Measurements from ENCODE around the gene HIBCH. TPM values are rescaled to one million over a fixed set of nuclear protein-coding genes. Genes with fewer than 3 reads are reported as not detected.
"Not testable (repeated sequence)": the region's sequence is repeated elsewhere in the genome, so short reads cannot be mapped to it uniquely, and the experiment has no call there.

HIBCH gene
- total RNA-seq, 1 donor from 2014 or later = 19.4 TPM

- no peak for DNase-seq (ENCODE audit: extremely low read depth, low read depth, low spot score)
These were observed 64.0 kb downstream of the HIBCH start for GRCh38 chr2:190255676-190256075.

GRCh38 chr2:190254063-190254850 lies 65.4 kb downstream of the HIBCH start:
- DNase-seq (ENCODE audit: extremely low read depth, low read depth, low spot score) = no peak

GRCh38 chr2:190250421-190250820 lies 69.2 kb downstream of the HIBCH start:
- no peak for DNase-seq (ENCODE audit: extremely low read depth, low read depth, low spot score)

GRCh38 chr2:190235551-190236075 lies 84.0 kb downstream of the HIBCH start:
- no peak for DNase-seq (ENCODE audit: extremely low read depth, low read depth, low spot score)

GRCh38 chr2:190235101-190235500 lies 84.5 kb downstream of the HIBCH start:
- DNase-seq (ENCODE audit: extremely low read depth, low read depth, low spot score) = no peak

GRCh38 chr2:190223989-190224388 lies 95.6 kb downstream of the HIBCH start:
- DNase-seq (ENCODE audit: extremely low read depth, low read depth, low spot score) = not testable (repeated sequence)

- not testable (repeated sequence) for DNase-seq (ENCODE audit: extremely low read depth, low read depth, low spot score)
These were observed 96.9 kb downstream of the HIBCH start for GRCh38 chr2:190222745-190223144.

GRCh38 chr2:190221429-190221828 lies 98.2 kb downstream of the HIBCH start:
- DNase-seq (ENCODE audit: extremely low read depth, low read depth, low spot score) = no peak

- no peak for DNase-seq (ENCODE audit: extremely low read depth, low read depth, low spot score)
These were observed 100.4 kb downstream of the HIBCH start for GRCh38 chr2:190219186-190219585.

GRCh38 chr2:190217616-190218015 lies 102.0 kb downstream of the HIBCH start:
- no peak for DNase-seq (ENCODE audit: extremely low read depth, low read depth, low spot score)

- DNase-seq (ENCODE audit: extremely low read depth, low read depth, low spot score) = no peak
These were observed 102.8 kb downstream of the HIBCH start for GRCh38 chr2:190216829-190217228.

GRCh38 chr2:190215620-190216019 lies 104.0 kb downstream of the HIBCH start:
- DNase-seq (ENCODE audit: extremely low read depth, low read depth, low spot score) = no peak

GRCh38 chr2:190214426-190215194 lies 105.0 kb downstream of the HIBCH start:
- no peak for DNase-seq (ENCODE audit: extremely low read depth, low read depth, low spot score)

GRCh38 chr2:190213441-190214335 lies 105.9 kb downstream of the HIBCH start:
- no peak for DNase-seq (ENCODE audit: extremely low read depth, low read depth, low spot score)

GRCh38 chr2:190210471-190210870 lies 109.2 kb downstream of the HIBCH start:
- DNase-seq (ENCODE audit: extremely low read depth, low read depth, low spot score) = no peak

- no peak for DNase-seq (ENCODE audit: extremely low read depth, low read depth, low spot score)
These were observed 110.1 kb downstream of the HIBCH start for GRCh38 chr2:190209559-190209958.

GRCh38 chr2:190207930-190208329 lies 111.7 kb downstream of the HIBCH start:
- no peak for DNase-seq (ENCODE audit: extremely low read depth, low read depth, low spot score)

GRCh38 chr2:190205657-190206056 lies 114.0 kb downstream of the HIBCH start:
- no peak for DNase-seq (ENCODE audit: extremely low read depth, low read depth, low spot score)

- DNase-seq (ENCODE audit: extremely low read depth, low read depth, low spot score) = no peak
These were observed 117.0 kb downstream of the HIBCH start for GRCh38 chr2:190202604-190203003.

GRCh38 chr2:190202018-190202417 lies 117.6 kb downstream of the HIBCH start:
- no peak for DNase-seq (ENCODE audit: extremely low read depth, low read depth, low spot score)

- DNase-seq (ENCODE audit: extremely low read depth, low read depth, low spot score) = no peak
These were observed 119.0 kb downstream of the HIBCH start for GRCh38 chr2:190200603-190201002.

Measured in glomerular endothelial cell (primary cell).